KBM-7 (cell line): Measurements from ENCODE around the gene DELE1.
"Not testable (repeated sequence)": the region's sequence is repeated elsewhere in the genome, so short reads cannot be mapped to it uniquely, and the experiment has no call there.

Experiments
- DNase-seq: peaks from one replicate; pipeline ENCODE4 v3.0.0-alpha.2; 2015
- in situ Hi-C: fragments of 300-500 bp; cut with MboI; formaldehyde crosslinking; loops from 2 replicates; pipeline ENCODE4 v1.14.3; 2020; ENCODE audit warnings: low sequenced_read_pairs, low pct_unique_long_range_greater_than_20kb, mixed read lengths

The DELE1 gene

DNA sequence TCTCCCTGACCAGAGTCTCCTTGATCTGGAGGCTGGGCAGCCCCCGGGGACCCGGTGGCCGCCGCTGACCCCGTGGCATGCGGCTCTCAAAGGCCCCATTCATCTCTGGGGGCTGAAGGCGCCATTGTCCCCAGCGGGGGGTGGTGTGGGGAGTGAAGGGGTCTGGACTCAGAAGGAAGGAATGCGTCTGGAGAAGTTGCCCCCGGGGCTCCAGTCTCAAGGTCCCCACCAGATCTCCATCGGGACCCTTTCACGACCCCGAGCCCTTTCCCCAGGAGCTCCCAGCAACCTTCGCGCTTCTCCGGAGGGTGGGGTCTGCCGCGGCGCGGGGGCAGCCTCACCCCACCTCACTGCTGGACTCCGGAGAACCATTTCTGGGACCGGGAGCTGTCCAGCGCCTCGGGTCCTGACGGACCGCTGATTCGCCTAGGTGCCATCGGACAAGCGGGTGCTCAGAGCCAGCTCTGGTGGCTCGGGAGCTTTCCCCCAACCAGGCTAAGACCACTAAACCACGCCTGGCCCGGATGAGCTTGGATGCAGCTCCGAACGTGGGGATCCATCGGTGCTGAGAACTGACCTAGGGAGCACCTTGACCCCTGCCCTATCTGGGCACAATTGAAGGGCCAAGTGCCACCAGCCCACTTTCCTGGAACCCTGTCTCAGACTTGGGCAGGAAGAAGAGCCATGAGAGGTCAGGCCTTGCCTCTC is 40.3 kb upstream of the DELE1 start:
- in situ Hi-C loops: no loop called here
- DNase-seq: no peak

DNA sequence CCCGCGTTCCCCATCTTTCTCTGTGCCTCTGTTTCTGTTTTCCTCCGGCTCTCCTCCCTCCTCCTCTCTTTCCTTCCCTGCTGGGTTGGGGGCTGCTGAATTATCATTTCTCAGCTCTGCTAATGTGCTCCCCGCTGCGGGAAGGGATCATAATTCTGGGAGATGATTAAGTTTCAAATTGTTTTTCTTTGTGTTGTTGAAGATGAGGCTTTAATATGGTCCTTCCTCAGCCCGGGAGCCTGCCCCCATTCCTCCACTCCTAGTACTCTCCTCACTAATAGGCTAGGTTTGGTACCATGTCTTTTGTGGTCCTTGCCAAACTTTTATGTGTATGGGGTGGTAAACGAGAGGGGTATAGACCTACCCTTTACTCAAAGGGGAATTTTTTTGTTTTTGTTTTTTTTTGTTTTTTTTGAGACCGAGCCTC is 39.8 kb upstream of the DELE1 start:
- no peak for DNase-seq
- in situ Hi-C loops: no loop called here

GRCh38 chr5:141889282-141889871 is 34.3 kb upstream of the DELE1 start:
- in situ Hi-C loops: no loop called here
- peak; percentile 22 for DNase-seq

DNA sequence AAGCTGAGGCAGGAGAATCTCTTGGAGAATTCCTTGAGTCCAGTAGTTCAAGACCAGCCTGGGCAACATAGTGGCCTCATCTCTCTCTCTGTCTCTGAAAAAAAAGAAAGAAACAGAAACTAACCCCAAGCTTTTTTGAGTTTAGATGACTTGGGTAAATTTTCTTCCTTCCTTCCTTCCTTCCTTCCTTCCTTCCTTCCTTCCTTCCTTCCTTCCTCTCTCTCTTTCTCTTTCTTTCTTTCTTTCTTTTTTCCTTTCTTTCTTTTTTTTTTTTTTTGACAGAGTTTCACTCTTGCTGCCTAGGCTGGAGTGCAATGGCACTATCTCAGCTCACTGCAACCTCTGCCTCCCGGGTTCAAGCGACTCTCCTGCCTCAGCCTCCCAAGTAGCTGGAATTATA is 33.2 kb upstream of the DELE1 start:
- DNase-seq, in situ Hi-C loops: not testable (repeated sequence)

DNA sequence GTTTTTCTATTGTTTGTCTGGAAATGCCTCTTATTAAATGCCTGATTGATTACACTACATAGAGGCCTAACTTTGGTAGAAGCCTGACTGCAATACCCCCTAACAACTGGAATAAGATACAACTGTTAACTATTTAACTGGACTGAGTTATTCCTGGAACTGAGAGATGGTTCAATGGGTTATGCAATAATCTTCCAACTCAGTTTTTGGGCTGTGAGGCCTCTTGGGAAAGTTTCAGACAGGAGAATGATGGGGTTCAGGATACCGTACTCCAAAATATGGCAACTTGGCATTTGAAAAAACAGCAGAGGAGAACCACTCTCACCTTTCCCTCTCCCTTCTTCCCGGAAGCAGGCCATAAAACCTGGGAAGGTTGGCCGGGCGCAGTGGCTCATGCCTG is 26.2 kb upstream of the DELE1 start:
- in situ Hi-C loops: no loop called here

DNA sequence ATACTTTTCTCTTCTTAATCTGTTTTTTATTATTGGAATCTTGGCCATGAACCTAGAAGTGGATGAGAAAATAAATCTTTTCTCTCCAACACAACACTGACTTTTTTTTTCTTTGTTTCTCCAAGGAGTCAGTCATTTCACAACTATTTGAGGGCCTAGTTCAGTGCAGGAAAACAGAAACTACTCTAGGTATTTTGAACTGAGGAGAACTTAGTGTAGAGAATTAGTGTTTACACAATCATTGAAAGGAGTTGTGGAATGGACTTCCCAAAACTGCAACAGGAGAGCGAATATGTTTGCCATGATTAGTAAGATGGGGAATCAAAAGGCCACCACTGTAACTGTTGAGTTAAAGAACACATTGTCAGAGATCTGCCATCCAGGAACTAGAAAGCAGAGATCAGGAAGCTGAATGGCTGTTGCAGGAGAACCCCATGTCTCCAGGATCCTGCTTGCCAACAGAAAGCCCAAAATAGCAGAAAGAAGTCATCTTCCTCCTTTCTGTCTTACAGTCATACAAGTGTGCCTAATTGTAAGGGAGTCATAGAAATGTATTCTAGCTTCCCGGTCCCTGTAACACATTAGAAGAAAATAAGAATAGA is 25.1 kb upstream of the DELE1 start:
- no peak for DNase-seq
- in situ Hi-C loops: no loop called here

More for the DNA sequence above, 26.2 kb upstream of the DELE1 start:
- DNase-seq: no peak

GRCh38 chr5:141902015-141902814 is 21.5 kb upstream of the DELE1 start:
- in situ Hi-C loops: no loop called here
- DNase-seq: no peak

DNA sequence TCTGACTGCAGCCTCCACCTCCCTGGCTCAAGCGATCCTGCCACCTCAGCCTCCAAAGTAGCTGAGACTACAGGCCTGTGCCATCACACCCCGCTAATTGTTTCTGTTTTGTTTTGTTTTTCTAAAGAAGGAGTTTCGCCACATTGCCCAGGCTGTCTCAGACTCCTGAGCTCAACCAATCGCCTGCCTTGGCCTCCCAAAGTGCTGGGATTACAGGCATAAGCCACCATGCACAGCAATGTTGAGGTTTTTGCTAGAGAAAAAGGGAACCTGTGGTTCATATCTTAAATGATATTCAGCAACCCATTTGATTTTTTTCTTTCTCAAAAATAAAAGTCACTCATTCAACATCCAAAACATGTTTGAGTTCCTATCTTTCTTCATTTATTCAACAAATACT is 20.4 kb upstream of the DELE1 start:
- in situ Hi-C loops: no loop called here
- DNase-seq: peak; percentile 69

- in situ Hi-C loops: no loop called here
- no peak for DNase-seq
These were observed 19.1 kb upstream of the DELE1 start for GRCh38 chr5:141904551-141904950.

- in situ Hi-C loops: no loop called here
- no peak for DNase-seq
These were observed 17.2 kb upstream of the DELE1 start for GRCh38 chr5:141906517-141906916.

GRCh38 chr5:141906972-141907371 is 16.7 kb upstream of the DELE1 start:
- in situ Hi-C loops: no loop called here
- no peak for DNase-seq

DNA sequence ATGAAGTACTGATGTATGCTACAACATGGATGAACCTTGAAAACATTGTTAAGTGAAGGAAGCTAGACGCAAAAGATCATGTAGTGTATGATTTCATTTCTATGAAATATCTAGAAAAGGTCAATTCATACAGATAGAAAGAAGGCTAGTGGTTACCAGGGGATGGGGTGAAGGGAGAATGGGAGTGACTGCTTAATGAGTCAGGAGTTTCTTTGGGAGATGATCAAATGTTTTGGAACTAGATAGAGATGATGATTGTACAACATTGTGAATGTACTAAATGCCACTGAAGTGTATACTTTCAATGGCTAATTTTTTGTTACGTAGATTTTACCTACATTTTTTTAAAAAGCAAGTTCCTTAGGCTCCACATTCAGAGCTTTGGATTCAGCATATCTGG is 14.9 kb upstream of the DELE1 start:
- in situ Hi-C loops: no loop called here
- no peak for DNase-seq

DNA sequence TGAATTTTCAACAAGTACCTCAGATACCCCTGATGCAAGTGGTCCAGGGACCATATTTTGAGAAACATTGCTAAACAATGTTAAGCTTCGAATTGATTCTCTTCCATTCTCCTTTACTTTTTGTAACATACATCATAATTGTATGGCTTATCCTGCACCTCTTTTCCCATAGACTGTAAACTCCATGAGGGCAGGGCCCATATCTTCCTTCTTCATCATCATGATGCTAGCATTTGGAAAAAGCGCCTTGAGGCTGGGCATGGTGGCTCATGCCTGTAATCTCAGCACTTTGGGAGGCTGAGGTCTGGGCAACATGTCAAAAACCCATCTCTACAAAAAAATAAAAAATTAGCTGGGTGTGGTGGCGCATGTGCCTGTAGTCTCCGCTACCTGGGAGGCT is 14.5 kb upstream of the DELE1 start:
- in situ Hi-C loops: no loop called here
- DNase-seq: no peak

GRCh38 chr5:141910271-141910673 is 13.4 kb upstream of the DELE1 start:
- DNase-seq: no peak
- in situ Hi-C loops: no loop called here

DNA sequence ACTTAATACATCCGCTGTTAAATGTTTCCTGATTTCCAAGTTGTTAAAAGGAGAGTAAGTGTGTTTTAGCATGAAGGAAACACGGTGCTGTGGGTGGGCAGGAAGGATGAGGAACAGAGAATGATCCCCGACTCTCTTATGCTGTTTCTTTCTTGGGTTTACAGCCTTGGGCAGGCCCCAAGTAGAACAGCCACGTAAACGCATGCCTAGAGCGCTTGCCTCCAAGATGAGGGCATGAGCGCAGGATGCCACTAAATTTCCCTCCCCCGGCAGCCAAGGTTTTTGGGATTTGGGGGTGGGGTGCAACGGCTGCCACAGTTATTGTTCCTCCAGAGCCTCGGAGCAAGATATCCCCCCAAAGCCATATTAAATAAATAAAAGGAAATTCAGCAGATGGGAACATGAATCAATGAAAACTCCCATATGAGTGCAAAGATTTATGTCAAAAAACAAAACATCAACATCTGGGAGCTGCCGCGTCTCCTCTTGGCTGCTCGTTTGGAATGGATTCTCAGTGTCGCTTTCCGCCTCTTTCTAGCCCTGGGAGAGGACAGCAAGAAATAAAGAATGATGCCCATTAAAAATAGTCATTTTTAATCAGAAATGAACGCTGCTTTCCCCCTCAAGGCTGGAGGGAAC is 10.0 kb upstream of the DELE1 start:
- DNase-seq: no peak
- in situ Hi-C loops: no loop called here

DNA sequence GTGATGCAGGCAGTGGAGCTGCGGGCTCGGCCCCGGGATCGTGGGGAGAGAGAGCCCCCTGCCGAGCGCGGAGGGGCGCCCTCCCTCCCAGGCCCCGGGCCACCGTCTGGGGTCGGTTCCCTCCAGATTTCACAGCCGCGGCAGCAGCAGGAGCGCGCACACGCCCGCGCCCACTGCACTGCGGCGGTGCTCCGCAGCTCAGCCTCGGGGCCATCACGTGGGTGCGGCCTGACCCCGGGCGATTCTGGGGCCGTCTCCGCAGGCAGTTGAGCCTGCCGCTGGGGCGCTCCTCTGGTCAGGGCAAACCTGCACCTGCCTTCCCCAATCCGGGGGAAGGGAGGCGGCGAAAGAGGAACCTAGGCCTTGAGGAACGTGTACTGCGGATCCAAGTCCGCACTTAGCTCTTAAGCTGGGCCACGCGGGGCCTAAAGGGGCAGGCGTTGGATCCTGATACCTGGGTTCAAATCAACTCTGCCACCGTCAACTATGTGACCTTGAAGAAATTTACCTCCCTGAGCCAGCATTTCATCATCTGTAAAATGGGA is 9.4 kb upstream of the DELE1 start:
- in situ Hi-C loops: no loop called here
- peak; percentile 79 for DNase-seq

DNA sequence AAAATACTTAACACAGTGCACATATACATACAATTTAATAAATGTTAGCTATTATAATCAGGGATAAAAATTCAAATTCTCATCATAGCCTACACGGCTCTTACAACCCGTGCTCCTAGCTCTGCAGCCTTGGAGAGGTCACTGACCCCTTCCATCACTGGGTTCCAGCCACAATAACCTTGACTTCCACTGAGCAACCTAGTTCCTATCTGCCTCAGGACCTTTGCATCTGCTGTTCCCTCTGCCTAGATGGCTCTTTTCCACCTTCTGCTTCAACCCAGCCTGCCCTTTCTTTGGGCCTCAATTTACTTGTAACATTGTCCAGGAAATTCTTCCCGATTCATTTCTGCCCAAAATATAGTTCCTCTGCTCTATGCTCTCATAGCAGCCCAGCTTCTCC is 8.9 kb upstream of the DELE1 start:
- DNase-seq: no peak
- in situ Hi-C loops: no loop called here

GRCh38 chr5:141915881-141916336 is 7.8 kb upstream of the DELE1 start:
- in situ Hi-C loops: no loop called here
- DNase-seq: no peak

DNA sequence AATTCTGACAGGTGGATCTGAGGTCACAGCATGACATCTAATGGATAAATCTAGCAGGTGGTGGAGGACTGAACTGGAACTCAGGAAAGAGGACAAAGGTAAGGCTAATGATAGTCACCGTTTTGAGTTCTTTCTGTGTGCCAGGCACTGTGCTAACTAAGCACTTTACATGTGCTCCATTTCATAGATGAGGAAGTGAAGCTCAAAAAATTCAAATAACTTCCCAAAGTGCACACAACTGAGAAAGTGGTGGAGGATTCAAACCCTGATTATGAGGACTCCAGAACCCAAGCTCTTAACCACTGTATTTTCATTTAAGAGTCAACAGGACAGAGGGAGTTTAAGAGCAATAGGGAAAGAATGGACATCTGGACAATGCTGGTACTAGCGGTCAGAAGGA is 7.1 kb upstream of the DELE1 start:
- in situ Hi-C loops: no loop called here
- DNase-seq: no peak
